NCI-H1436 (cell line): ENCODE results near the gene TSSK6.

Experiments used
- DNase-seq: peaks from one replicate; lab custom pipeline; 2025; lab: John Stamatoyannopoulos, UW

TSSK6 gene

GRCh38 chr19:19464339-19465098, 50.8 kb downstream of the TSSK6 start:
- DNase-seq, result no peak
